Astrocyte (in vitro differentiated cells and primary cell): ENCODE results near the gene LCE1D. TPM values are rescaled to one million over a fixed set of nuclear protein-coding genes. Genes with fewer than 3 reads are reported as not detected.

Experiments used
- DNase-seq: peaks from one replicate; pipeline ENCODE4 v3.0.0-alpha.2; 2010; ENCODE audit warnings: low read depth
- FAIRE-seq: peaks from 2 replicates; lab custom pipeline; 2011; peaks lifted over from hg19 to GRCh38; lab: Jason Lieb, UNC
- H2AFZ ChIP-seq: 2 replicates; pipeline ENCODE4 v1.6.0; 2012; ENCODE audit warnings: low read depth, low read length, inconsistent platforms
- H3K27ac ChIP-seq: 2 replicates; pipeline ENCODE4 v1.5.1; 2011; ENCODE audit warnings: low read depth, low read length, inconsistent platforms
- H3K27me3 ChIP-seq: 2 replicates; pipeline ENCODE4 v1.6.0; 2011; ENCODE audit warnings: low read length, inconsistent platforms; ENCODE audit not compliant: insufficient read depth
- H3K36me3 ChIP-seq: 2 replicates; pipeline ENCODE4 v1.5.1; 2011; ENCODE audit warnings: low read length, inconsistent platforms; ENCODE audit not compliant: insufficient read depth
- H3K4me1 ChIP-seq: 2 replicates; pipeline ENCODE4 v1.5.1; 2011; ENCODE audit warnings: low read length, inconsistent platforms; ENCODE audit not compliant: insufficient read depth
- H3K4me2 ChIP-seq: 2 replicates; pipeline ENCODE4 v1.6.0; 2012; ENCODE audit warnings: low read length, inconsistent platforms
- H3K4me3 ChIP-seq: 2 replicates; pipeline ENCODE4 v1.5.1; 2011; ENCODE audit warnings: low read depth, mild to moderate bottlenecking, low read length, inconsistent platforms; ENCODE audit not compliant: insufficient read depth
- H3K79me2 ChIP-seq: 2 replicates; pipeline ENCODE4 v1.6.0; 2012; ENCODE audit warnings: mild to moderate bottlenecking, low read length, inconsistent platforms; ENCODE audit not compliant: insufficient read depth
- H3K9ac ChIP-seq: 2 replicates; pipeline ENCODE4 v1.6.0; 2012; ENCODE audit warnings: mild to moderate bottlenecking, low read length, inconsistent platforms
- H3K9me3 ChIP-seq: 2 replicates; pipeline ENCODE4 v1.5.1; 2012; ENCODE audit warnings: low read depth, mild to moderate bottlenecking, low read length, inconsistent platforms; ENCODE audit not compliant: insufficient read depth
- H4K20me1 ChIP-seq: 2 replicates; pipeline ENCODE4 v1.6.0; 2012; ENCODE audit warnings: low read length, inconsistent platforms; ENCODE audit not compliant: insufficient read depth
- H3K27ac Mint-ChIP-seq: one replicate; pipeline ENCODE4 v1.8.0; 2021; ENCODE audit warnings: mild to moderate bottlenecking, mixed read lengths; ENCODE audit not compliant: unreplicated experiment
- H3K27me3 Mint-ChIP-seq: one replicate; pipeline ENCODE4 v1.8.0; 2021; ENCODE audit warnings: low read depth, mixed read lengths; ENCODE audit not compliant: unreplicated experiment
- H3K36me3 Mint-ChIP-seq: one replicate; pipeline ENCODE4 v1.8.0; 2021; ENCODE audit warnings: low read depth, mixed read lengths; ENCODE audit not compliant: unreplicated experiment
- H3K4me1 Mint-ChIP-seq: one replicate; pipeline ENCODE4 v1.8.0; 2021; ENCODE audit warnings: low read depth, mixed read lengths; ENCODE audit not compliant: unreplicated experiment
- H3K4me3 Mint-ChIP-seq: one replicate; pipeline ENCODE4 v1.8.0; 2021; ENCODE audit warnings: mild to moderate bottlenecking, moderate library complexity, mixed read lengths; ENCODE audit not compliant: unreplicated experiment
- H3K9me3 Mint-ChIP-seq: one replicate; pipeline ENCODE4 v1.8.0; 2021; ENCODE audit warnings: mild to moderate bottlenecking, mixed read lengths; ENCODE audit not compliant: unreplicated experiment
- CTCF ChIP-seq: IDR thresholded peaks from 2 replicates; pipeline ENCODE4 v1.5.1; 2011; ENCODE audit warnings: low read depth, mild to moderate bottlenecking, inconsistent platforms, low read length, moderate library complexity; ENCODE audit not compliant: insufficient read depth
- EZH2 ChIP-seq: IDR thresholded peaks from 2 replicates; pipeline ENCODE4 v1.6.1; 2012; ENCODE audit warnings: mild to moderate bottlenecking, low read length, inconsistent platforms; ENCODE audit not compliant: insufficient read depth
- total RNA-seq: library from RNA; stranded (reverse); gene quantifications from 2 replicates; pipeline ENCODE4 v1.2.1, GENCODE V29; 2021

LCE1D gene
- total RNA-seq, 1 donor from 2014 or later = not detected

- H3K9me3 ChIP-seq = peaks cover 3% of the 10 kb centered on the region
- H2AFZ ChIP-seq = no peak overlapping the region
- H3K27me3 Mint-ChIP-seq = peaks cover 22% of the 10 kb centered on the region
- no peaks in the 10 kb centered on the region for H4K20me1 ChIP-seq
- no peak overlapping the region for H3K27ac Mint-ChIP-seq
- H3K79me2 ChIP-seq = no peaks in the 10 kb centered on the region
- peaks cover 2% of the 10 kb centered on the region for H3K36me3 Mint-ChIP-seq
- H3K27ac ChIP-seq = no peak overlapping the region
- DNase-seq (no peak), FAIRE-seq (no peak)
- H3K4me3 ChIP-seq = no peak overlapping the region
- no peaks in the 10 kb centered on the region for H3K4me1 ChIP-seq
- H3K4me3 Mint-ChIP-seq = no peak overlapping the region
- peaks cover 8% of the 10 kb centered on the region for H3K9me3 Mint-ChIP-seq
- TF ChIP-seq CTCF = no peak
- no peak for TF ChIP-seq EZH2
- H3K9ac ChIP-seq = no peak overlapping the region
- no peak overlapping the region for H3K4me2 ChIP-seq
- H3K4me1 Mint-ChIP-seq = no peaks in the 10 kb centered on the region
- no peaks in the 10 kb centered on the region for H3K36me3 ChIP-seq
- no peaks in the 10 kb centered on the region for H3K27me3 ChIP-seq
These were observed 34.8 kb upstream of the LCE1D start for GRCh38 chr1:152761609-152762213.

GRCh38 chr1:152768847-152769533, 27.5 kb upstream of the LCE1D start:
- Histone ChIP-seq H4K20me1 (no peaks in the 10 kb centered on the region), H2AFZ (no peak overlapping the region), H3K36me3 (no peaks in the 10 kb centered on the region), H3K9me3 (no peaks in the 10 kb centered on the region), H3K4me2 (no peak overlapping the region), H3K4me3 (no peak overlapping the region), H3K4me1 (no peaks in the 10 kb centered on the region), H3K79me2 (no peaks in the 10 kb centered on the region), H3K27ac (no peak overlapping the region), H3K27me3 (no peaks in the 10 kb centered on the region), H3K9ac (no peak overlapping the region)
- Mint-ChIP-seq H3K27ac (no peak overlapping the region), H3K36me3 (no peaks in the 10 kb centered on the region), H3K27me3 (peaks cover 7% of the 10 kb centered on the region), H3K4me1 (no peaks in the 10 kb centered on the region), H3K4me3 (no peak overlapping the region), H3K9me3 (peaks cover 6% of the 10 kb centered on the region)
- FAIRE-seq (no peak), DNase-seq (no peak)
- TF ChIP-seq EZH2 (no peak), CTCF (no peak)

- no peaks in the 10 kb centered on the region for H3K4me1 Mint-ChIP-seq
- no peak for DNase-seq
- H3K9ac ChIP-seq = no peak overlapping the region
- no peaks in the 10 kb centered on the region for H3K9me3 ChIP-seq
- no peaks in the 10 kb centered on the region for H3K79me2 ChIP-seq
- no peaks in the 10 kb centered on the region for H3K36me3 Mint-ChIP-seq
- no peak for TF ChIP-seq EZH2
- peaks cover 4% of the 10 kb centered on the region for H3K27me3 Mint-ChIP-seq
- no peaks in the 10 kb centered on the region for H3K4me1 ChIP-seq
- no peak overlapping the region for H3K27ac ChIP-seq
- H3K4me3 ChIP-seq = no peak overlapping the region
- peaks cover 4% of the 10 kb centered on the region for H3K9me3 Mint-ChIP-seq
- FAIRE-seq = no peak
- H3K27ac Mint-ChIP-seq = no peak overlapping the region
- no peak overlapping the region for H3K4me2 ChIP-seq
- H2AFZ ChIP-seq = no peak overlapping the region
- H3K36me3 ChIP-seq = no peaks in the 10 kb centered on the region
- no peak overlapping the region for H3K4me3 Mint-ChIP-seq
- no peaks in the 10 kb centered on the region for H4K20me1 ChIP-seq
- no peaks in the 10 kb centered on the region for H3K27me3 ChIP-seq
These were observed 26.1 kb upstream of the LCE1D start for GRCh38 chr1:152770411-152770810.
